ENCODE measurements around the gene ANKS1B.

GRCh38 chr12:98852181-98852580, 1132.6 kb downstream of the ANKS1B start:
- no peak for TF ChIP-seq CTCF (IDR thresholded peaks at IDR 0.05)
- TF ChIP-seq POLR2A (IDR thresholded peaks at IDR 0.05), result no peak
